ENCODE measurements around the gene MCRIP2. TPM values are rescaled to one million over a fixed set of nuclear protein-coding genes. Genes with fewer than 3 reads are reported as not detected.
A peak's percentile ranks its signal among the peaks of the same experiment; 100 is the strongest.

MCRIP2 gene
- total RNA-seq, 1 donor from 2014 or later, result 40.4 TPM

- no peak for DNase-seq (ENCODE audit: low spot score)
Measured at GRCh38 chr16:669666-670065, 28.0 kb downstream of the MCRIP2 start.

GRCh38 chr16:670485-671352 lies 29.1 kb downstream of the MCRIP2 start:
- no peak for DNase-seq (ENCODE audit: low spot score)

DNA sequence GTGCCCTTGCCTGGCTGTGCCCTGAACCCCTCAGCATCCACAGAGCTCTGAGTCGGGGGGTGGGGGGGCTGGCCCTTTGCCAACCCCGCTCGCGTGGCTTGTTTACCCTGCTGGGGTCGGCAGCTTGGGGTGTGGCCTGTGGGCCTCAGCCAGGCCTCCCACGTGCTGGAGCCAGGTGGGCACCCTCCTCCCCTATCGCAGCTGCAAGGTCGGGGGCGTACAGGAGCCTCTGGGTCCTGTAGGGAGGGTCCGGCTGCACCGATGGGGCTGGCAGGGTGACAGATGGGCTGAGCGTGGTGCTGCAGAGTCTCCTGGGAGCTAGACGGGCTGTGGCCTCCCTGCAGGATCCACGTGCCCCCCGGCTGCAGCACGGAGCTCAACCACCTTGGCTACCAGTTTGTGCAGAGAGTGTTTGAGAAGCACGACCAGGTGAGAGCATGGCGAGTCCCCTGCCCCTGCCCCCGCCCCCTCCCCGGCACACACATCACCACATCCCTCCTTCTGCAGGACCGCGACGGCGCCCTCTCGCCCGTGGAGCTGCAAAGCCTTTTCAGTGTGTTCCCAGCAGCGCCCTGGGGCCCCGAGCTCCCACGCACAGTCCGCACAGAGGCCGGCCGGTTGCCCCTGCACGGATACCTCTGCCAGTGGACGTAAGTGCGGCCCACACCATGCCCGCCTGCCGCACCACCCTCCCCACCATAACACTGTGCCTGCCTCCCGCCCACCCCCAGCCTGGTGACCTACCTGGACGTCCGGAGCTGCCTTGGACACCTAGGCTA lies 29.9 kb downstream of the MCRIP2 start:
- DNase-seq (ENCODE audit: low spot score), result no peak

DNA sequence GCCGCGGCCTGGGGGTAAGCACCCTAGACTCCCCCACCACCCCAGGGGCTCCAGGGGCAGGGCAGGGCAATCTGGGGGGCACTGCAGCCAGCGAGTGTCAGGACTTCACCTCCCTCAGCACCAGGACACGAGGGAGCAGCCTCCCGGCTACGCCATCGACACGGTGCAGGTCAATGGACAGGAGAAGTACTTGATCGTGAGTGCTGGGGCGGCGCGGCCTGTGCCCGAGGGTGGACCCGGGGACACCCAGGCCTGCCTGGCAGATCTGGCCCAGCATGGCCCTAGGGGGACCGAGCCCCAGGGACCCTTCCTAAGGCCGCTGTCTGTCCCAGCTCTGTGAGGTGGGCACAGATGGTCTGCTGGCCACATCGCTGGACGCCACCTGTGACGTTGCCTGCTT lies 30.7 kb downstream of the MCRIP2 start:
- no peak for DNase-seq (ENCODE audit: low spot score)

DNA sequence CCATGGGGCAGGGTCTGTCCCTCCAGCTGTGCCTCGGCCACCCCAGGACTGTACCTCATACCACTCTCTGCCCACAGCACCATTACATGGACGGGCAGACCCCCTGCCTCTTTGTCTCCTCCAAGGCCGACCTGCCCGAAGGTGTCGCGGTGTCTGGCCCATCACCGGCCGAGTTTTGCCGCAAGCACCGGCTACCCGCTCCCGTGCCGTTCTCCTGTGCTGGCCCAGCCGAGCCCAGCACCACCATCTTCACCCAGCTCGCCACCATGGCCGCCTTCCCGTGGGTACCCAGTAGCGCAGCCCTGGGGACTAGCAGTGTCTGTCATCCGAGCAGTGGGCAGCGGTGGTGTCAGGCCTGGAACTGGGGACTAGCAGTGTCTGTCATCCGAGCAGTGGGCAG lies 31.2 kb downstream of the MCRIP2 start:
- DNase-seq (ENCODE audit: low spot score), result no peak

DNA sequence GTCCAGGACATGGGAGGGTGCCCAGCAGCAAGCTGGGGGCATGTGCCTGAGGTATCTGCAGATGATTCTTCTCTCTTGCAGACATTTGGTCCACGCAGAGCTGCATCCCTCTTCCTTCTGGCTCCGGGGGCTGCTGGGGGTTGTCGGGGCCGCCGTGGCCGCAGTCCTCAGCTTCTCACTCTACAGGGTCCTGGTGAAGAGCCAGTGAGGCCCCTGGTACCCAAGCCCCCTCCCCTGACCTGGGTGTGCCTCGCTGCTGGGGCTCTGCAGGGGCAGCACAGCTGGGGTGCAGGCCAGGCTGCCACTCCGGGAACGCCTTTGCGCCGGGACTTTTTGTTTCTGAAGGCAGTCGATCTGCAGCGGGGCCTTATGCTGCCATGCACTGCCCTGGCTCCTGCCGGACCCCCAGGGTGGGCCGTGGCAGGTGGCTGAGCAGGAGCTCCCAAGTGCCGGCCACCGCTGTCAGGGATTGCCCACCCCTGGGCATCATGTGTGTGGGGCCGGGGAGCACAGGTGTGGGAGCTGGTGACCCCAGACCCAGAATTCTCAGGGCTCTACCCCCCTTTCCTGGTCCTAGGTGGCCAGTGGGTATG lies 31.9 kb downstream of the MCRIP2 start:
- DNase-seq (ENCODE audit: low spot score), result no peak

GRCh38 chr16:674214-674881 lies 32.7 kb downstream of the MCRIP2 start:
- no peak for DNase-seq (ENCODE audit: low spot score)

DNA sequence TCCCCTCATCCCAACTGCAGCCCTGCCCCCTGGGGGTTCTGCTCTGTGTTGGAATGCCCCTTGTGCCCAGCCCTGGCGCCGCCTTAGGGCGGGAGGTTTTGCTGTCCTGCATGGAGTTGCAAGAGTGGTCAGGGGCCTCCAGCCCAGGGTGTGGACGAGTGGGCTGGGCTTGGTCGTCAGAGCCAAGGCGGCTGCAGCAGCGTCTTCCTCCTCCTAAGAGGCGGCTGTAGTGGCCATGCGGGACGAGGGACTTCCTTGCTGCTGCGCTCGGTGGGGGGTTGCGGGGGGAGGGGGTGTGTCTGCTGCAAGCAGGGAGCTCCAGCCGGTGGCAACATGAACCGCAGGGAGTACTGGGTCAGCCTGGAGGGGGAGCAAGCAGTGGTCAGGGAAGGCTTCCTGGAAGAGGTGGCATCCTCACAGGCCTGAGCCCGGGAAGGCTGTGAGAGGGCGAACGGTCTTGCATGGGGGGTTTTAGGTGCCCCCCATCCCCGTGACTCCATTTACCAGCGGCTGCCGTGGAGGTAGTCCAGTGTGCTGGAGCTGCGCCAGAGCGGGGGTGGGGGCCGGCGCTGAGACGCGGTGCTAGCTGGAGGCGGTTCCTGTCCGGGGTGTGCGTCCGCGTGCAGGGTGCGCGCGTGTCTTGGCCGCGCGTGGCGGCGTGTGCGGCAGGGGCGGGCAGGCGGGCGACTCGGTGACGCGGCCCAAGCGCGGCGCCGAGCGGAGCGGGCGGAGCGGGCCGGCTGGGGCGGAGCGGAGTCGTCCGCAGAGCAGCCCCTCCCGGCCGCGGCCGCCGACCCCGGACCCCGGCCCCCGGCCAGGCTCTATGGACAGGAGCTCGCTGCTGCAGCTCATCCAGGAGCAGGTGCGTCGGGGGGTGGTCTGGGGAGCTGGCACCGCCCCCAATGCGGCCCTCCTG lies 33.6 kb downstream of the MCRIP2 start, which contains the start of gene RHBDL1:
Gene RHBDL1 (plus strand): TSS at position 704 of the 916 bp plus-strand sequence. CDS start 120 bp downstream, at position 824.
- DNase-seq (ENCODE audit: low spot score), result no peak

DNA sequence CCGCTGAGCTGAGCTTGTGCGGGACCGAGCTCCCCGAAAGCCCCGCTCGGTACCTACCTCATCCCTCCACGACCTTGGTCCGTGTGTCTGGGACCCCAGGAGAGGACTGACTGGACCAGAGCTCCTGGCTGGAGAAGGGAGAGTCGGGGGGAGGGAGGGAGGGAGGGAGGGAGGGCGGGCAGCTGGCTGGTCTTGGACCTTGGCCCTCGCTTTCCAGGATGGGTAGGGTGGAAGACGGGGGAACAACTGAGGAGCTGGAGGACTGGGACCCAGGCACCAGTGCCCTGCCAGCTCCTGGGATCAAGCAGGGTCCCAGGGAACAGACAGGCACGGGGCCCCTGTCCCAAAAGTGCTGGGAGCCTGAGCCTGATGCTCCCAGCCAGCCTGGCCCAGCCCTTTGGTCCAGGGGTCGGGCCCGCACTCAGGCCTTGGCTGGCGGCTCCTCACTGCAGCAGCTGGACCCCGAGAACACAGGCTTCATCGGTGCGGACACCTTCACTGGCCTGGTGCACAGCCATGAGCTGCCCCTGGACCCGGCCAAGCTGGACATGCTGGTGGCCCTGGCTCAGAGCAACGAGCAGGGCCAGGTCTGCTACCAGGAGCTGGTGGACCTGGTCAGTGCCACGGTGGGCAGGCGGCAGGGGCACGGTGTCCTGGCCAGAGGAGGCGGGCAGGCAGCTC lies 34.4 kb downstream of the MCRIP2 start:
- DNase-seq (ENCODE audit: low spot score), result no peak

- DNase-seq (ENCODE audit: low spot score), result no peak
Measured at GRCh38 chr16:676565-676902, 34.9 kb downstream of the MCRIP2 start.

GRCh38 chr16:676913-677312 lies 35.3 kb downstream of the MCRIP2 start:
- peak; percentile 92 for DNase-seq (ENCODE audit: low spot score)

DNA sequence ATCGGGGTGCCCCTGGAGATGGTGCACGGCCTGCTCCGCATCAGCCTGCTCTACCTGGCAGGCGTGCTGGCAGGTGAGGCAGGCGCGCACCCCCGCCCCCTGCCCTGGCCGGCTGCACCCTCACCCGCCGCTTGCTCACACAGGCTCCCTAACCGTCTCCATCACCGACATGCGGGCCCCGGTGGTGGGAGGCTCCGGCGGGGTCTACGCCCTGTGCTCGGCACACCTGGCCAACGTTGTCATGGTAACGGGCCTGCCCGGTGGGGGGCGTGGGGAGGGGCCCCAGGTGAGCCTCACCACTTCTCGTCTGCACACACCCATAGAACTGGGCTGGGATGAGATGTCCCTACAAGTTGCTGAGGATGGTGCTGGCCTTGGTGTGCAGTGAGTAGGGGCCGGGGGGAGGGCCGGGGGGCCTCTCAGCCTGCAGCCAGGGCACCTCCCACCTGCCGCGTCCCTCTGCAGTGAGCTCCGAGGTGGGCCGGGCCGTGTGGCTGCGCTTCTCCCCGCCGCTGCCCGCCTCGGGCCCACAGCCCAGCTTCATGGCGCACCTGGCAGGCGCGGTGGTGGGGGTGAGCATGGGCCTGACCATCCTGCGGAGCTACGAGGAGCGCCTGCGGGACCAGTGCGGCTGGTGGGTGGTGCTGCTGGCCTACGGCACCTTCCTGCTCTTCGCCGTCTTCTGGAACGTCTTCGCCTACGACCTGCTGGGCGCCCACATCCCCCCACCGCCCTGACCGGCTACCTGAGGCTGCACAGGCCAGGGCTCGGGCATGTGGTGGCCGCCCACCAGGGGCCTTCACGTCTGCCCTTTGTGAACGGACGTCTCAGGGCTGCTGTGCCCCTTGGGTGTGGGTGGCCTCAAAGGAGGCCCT lies 35.9 kb downstream of the MCRIP2 start:
- DNase-seq (ENCODE audit: low spot score), result no peak

GRCh38 chr16:678209-678857 lies 36.7 kb downstream of the MCRIP2 start:
- no peak for DNase-seq (ENCODE audit: low spot score)

GRCh38 chr16:678858-679813 lies 37.5 kb downstream of the MCRIP2 start:
- DNase-seq (ENCODE audit: low spot score), result peak; percentile 77

DNA sequence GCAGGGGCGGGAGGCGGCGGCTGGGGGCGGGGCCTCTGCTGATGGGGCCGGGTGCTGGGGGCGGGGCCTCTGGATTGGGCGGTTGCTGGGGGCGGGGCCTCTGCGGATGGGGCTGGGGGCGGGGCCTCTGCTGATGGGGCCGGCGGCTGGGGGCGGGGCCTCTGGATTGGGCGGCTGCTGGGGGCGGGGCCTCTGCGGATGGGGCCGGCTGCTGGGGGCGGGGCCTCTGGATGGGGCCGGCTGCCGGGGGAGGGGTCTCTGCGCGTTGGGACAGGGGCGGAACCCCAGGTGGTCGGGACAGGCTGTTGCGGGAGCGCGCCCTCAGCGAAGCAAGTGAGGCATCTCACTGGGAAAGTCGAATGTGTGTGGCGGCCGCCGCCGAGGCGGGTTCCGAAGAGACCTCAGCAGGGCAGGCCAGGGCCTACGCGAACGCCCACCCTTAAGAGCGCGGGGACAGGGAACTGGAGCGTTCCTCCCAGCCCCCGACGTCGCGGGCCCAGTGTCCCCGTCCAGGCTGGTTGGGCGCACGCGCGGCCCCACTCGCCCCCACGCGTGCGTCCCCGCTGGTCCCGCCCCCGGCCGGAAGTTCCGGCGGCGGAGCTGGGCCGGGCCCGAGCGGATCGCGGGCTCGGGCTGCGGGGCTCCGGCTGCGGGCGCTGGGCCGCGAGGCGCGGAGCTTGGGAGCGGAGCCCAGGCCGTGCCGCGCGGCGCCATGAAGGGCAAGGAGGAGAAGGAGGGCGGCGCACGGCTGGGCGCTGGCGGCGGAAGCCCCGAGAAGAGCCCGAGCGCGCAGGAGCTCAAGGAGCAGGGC lies 38.4 kb downstream of the MCRIP2 start, which contains the start of gene STUB1:
Gene STUB1 (plus strand): TSS at position 597 of the 811 bp plus-strand sequence. CDS start 116 bp downstream, at position 713.
- DNase-seq (ENCODE audit: low spot score), result peak; percentile 92

GRCh38 chr16:680625-680945 lies 39.0 kb downstream of the MCRIP2 start:
- DNase-seq (ENCODE audit: low spot score), result no peak

Data from ureter (tissue), 1 donor.